HG03103 (cell line): Measurements from ENCODE around the gene TNS1.
"Not testable (repeated sequence)": the region's sequence is repeated elsewhere in the genome, so short reads cannot be mapped to it uniquely, and the experiment has no call there.

Experiments
- ATAC-seq: cut with Tn5 transposase; IDR thresholded peaks from one replicate; pipeline ENCODE4 v1.9.1; 2021; ENCODE audit warnings: low read depth; ENCODE audit not compliant: unreplicated experiment

TNS1 gene

DNA sequence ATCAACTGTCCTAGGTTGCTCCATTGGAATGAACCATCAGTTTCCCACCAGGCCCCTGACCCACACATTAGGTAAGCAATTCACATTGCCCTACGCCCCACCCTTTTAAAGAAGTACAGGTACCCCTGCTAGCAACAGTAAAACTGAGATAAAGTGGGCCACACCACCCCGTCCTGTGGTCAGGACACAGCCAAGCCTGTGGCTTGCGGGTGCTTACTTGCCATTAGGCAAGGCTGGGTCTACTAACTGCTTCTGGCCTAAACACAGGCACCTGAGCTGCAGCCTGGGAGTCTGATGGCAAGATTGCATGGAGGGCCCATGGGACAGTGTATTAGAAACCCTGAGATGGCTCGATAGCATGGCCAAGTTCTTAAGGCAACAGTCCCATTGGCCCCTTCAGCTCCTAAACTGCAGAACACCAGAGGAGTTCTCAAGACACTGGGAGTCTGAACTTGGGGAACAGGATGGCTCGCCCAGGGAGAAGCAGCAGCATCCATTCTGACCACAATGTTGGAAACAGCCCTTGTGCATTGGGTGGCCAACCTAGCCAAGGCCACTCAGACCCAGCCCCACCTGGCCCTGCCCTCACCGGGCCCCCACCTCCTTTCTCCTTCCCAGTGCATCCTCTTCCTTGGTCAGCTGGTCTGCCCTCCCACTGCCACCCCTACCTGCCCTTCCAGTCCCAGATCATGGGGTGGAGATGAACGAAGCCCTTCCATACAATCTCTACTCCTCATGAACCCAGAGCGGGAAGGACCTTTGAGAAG lies 177.1 kb downstream of the TNS1 start:
- ATAC-seq, result no peak

DNA sequence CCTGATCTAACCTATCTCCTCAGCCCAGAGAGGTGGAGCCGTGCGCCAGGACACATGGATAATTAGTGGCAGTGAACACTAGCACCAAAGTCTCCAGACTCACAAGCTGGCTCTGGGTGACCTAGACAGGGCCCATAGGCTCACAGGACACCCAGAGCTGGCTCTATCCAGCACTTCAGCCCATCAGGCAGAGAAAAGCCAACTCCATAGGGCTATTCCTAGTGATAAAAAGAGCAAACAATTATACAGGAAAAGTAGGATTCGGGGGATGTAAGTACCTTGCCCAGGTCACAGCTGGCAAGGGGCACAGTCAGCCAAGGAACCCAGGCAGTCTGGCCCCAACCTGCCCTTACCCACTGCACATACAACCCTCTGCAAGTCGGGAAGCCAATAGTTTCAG lies 178.6 kb downstream of the TNS1 start:
- no peak for ATAC-seq

DNA sequence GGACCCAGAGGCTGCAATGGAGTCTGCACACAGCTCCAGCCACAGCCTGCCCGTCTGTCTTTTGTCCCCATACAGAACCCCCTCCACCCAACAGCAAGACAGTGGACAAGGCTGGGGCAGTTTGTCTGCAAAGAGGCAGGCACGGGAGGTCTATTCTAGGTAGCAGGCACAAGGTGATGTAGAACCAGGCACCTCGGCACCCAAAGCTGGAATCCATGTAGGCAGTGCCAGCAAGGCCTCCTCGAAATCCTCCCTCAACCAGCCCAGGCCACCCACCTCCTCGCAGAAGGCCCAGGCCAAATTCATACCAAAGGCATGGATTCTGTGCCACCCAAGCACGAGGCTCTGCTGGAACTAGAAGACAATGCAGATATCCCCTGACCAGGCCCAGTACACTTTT lies 179.2 kb downstream of the TNS1 start:
- ATAC-seq, result no peak

DNA sequence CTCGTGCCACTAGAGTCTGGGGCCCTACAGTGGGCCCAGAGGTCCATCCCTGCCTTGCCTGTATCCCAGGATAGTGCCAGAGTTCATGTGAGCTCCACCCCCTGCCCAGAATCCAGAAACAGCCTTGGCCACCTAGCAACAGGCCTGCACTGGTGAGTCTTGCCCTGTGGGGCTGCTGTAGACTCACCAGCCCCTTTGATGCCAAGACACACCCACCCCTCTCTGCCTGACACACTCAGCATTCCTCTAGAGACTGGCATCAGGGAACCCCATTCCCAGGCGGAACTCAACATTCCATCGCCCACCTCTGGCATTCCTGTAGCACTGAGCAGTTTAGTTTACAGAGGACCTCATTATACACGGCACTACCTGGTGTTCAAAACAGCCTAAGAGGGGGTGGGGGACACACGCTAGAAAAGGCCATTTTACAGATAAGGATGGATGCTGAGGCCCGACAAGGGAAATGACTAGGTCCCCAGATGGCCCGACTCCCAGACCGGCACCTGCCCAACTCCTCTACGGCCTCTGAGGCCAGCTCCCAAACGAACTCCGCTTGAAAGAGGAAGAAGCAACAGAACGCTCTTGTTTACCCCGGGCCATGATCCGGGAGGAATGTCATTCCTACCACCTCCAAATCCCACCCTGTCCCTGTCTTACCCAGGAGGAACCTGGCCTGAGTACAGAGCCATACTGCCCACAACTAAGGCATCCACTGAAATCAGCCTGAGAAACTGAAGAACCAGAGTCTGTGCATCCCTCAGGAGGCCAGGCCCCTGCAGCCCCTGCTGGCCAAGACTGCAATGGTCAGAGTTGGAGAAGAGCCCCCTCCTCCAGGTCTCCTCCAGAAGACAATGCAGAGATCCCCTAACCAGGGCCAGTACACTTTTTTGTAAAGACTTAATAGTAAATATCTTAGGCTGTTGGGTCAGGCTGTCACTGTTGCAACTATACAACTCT lies 180.2 kb downstream of the TNS1 start:
- no peak for ATAC-seq

- ATAC-seq, result no peak
Measured at GRCh38 chr2:217821536-217822147, 181.2 kb downstream of the TNS1 start.

GRCh38 chr2:217820904-217821303 lies 181.9 kb downstream of the TNS1 start:
- ATAC-seq, result no peak

DNA sequence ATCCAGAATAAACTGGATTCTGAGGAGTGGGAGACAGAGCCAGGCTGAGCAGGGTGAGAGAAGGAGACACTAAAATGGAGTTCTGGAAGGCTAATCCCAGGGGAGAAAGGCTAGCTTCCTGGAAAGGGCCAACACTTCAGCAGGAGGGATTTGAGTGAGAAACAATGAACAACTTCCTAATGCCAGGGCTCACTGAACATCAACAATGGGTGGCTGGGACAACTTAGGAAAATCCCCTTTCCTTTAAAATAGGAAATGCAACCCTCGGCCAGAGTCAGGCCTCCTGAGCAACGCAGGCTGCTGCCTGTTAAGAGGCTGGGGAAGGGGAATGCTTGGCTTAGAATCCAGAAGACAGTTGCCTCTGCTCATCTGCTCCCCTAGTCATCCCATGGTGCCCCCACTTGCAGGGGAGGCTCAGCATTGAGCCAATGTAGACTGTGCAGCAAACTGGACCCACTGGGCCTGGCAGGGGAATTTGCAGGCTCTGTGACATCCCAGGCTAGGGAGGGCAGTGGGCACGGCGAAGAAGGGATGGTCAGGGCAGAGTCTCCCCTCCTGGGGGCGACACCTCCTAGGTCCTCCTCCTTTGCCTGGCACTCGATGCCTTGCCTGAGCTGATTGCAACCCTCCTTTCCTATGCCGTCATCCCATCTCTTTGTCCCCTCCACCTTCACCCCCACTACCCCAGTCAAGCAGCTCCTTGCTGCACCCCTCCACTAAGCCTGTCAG lies 182.5 kb downstream of the TNS1 start:
- no peak for ATAC-seq

DNA sequence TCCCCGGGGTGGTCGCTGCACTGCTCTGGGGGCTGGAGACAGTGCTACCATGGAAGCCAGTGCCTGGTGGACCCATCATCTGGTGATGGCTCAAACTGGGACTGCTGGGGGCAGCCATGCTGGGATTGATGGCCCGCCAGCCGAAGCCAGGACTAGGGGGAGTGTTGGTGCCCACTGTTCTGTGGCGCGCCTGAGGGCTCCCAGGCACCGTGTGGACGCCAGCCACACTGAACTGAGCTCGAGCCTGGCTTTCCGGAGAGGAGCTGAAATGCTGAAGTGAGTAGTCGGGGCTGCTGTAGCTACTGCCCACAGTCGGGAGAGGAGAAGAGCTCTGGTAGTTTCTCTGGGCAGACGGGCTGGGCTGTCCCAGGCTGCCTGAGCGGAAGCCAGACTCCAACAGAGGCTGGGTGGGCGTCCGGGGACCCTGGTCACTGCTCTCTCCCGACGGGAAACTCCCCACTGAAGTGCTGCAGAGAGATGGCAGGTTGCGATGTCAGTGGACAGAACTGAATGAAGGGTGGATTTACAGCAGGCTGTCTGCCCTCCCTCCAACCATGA lies 184.4 kb downstream of the TNS1 start:
- ATAC-seq, result no peak

- ATAC-seq, result no peak
Measured at GRCh38 chr2:217817466-217818292, 185.1 kb downstream of the TNS1 start.

GRCh38 chr2:217816396-217816869 lies 186.4 kb downstream of the TNS1 start:
- no peak for ATAC-seq

DNA sequence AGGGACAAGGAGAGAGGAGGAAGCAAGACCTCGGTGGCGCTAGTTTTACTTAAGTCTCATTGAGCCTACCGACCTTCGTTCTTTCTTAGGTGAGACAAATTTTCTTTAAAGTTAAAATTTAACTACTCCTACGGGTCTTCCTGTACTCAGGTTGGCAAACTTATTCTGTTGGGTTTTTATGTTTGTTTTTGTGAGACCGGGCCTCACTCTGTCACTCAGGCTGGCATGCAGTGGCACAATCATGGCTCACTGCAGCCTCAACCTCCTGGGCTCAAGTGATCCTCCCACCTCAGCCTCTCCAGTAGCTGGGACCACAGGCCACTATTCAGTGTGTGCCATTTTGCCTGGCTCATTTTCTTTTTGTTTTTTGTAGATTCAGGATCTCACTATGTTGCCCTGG lies 189.0 kb downstream of the TNS1 start:
- no peak for ATAC-seq

GRCh38 chr2:217812170-217812569 lies 190.6 kb downstream of the TNS1 start:
- no peak for ATAC-seq

DNA sequence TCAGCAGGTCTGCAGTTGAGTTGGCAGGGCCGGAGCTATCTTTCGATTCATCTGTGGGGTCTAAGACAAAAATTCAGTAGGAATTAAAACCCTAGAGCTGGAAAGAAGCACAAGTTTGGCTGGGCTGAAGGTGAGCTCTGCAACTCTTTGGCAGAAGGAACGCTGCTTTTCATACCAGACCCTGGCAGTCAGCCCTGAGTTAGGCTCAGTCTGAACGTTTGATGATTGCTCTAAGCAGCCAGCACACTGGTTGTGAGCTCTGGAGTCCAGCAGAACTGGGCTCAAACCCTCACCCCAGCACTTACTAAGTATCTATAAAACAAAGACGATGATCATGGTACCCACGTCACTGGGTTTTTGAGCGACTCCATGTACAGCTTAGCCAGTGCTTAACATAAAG lies 192.5 kb downstream of the TNS1 start:
- ATAC-seq, result no peak

- ATAC-seq, result no peak
Measured at GRCh38 chr2:217809736-217810135, 193.1 kb downstream of the TNS1 start.

DNA sequence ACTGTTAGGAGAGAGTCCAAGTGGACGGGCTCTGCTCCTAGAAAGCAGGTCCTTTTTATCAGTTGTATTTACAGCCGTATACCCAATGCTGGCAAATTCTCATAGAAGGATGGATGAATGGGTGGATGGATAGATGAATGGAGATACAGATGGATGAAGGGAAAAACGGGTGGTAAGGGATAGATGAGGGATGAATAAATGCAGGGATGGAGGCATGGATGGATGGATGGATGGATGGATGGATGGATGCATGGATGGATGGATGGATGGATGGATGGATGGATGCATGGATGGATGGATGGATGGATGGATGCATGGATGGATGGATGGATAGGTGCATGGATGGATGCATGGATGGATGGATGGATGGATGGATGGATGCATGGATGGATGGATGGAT lies 193.8 kb downstream of the TNS1 start:
- not testable (repeated sequence) for ATAC-seq

GRCh38 chr2:217808326-217808725 lies 194.5 kb downstream of the TNS1 start:
- no peak for ATAC-seq

- no peak for ATAC-seq
Measured at GRCh38 chr2:217807753-217808152, 195.0 kb downstream of the TNS1 start.

DNA sequence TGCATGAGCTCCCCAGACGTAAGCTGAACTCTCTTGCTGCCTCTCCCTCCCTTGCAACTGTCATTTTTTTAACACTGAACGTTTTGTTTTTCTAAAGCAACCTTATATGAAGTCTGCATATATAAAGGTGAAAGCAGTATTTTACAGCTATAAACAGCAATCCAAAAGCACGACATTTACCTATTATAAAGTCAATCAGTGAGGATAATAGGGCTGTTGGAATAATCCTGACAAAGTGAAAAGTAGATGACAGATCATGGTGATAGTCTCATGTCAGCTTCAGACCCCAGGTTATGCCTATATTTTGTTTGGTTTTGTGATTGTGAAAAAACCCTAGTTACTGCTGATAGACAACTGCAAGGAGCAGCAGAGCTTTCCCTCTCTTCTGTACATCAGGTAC lies 195.8 kb downstream of the TNS1 start:
- ATAC-seq, result no peak

GRCh38 chr2:217806482-217806765 lies 196.4 kb downstream of the TNS1 start:
- no peak for ATAC-seq
